Activated T-cell treated with anti-CD3 and anti-CD28 coated beads, Interleukin-2, amount 50 U/mL, for 1 hour (primary cell): ENCODE measurements around the gene TNXB.
"Not testable (repeated sequence)": the region's sequence is repeated elsewhere in the genome, so short reads cannot be mapped to it uniquely, and the experiment has no call there.

ENCODE experiments used
- DNase-seq: peaks from one replicate; pipeline ENCODE4 v3.0.0-alpha.2; 2020

TNXB gene

DNA sequence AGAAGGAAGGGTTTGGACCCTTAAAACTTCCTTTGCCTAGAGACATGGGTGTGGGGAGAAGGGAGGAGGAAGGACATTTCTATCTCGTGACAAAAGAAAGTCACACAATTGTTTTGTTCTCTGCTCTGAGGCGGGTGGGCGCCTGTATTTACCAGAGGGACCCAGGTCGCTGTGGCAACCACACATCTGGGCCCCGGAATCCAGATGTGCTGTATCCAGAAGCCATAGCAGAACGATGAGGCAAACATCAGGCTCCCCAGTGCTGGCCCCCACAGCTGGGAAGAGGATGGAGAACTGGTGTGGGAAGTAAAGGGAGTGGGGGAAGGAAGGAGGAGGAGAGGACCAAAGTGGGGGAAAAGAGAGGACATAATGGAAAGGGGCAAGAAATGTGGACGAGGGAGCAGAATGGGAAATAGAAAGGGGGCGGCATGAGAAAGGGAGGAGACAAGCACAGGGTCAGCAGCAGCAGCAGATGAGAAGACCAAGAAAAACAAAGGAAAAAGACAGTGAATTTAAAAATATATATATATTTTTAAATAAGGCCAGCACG lies 3.4 kb upstream of the TNXB start:
- no peak for DNase-seq

GRCh38 chr6:32111424-32112066 lies 2.4 kb upstream of the TNXB start:
- DNase-seq, result no peak

GRCh38 chr6:32110632-32111031 lies 1.5 kb upstream of the TNXB start:
- DNase-seq, result no peak

DNA sequence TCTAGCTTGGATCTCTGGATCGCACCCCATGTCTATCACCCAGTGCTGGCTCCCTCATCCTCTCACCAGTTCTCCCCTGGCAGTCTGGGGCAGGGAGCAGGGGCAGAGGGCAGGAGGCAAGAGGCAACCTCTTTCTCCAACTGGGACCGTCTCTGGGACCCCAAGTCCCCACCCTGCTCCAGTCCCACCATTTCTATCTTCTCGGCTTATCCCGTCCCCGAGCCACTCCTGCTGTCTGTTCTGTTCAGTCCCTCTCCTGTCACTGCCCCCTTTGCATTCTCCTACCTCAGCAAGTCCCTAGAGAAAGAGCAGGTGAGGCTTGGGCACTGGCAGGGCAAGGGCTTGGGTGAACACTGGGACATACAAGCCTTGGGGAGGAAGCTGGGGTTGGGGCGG lies 625 bp upstream of the TNXB start:
- DNase-seq, result no peak

DNA sequence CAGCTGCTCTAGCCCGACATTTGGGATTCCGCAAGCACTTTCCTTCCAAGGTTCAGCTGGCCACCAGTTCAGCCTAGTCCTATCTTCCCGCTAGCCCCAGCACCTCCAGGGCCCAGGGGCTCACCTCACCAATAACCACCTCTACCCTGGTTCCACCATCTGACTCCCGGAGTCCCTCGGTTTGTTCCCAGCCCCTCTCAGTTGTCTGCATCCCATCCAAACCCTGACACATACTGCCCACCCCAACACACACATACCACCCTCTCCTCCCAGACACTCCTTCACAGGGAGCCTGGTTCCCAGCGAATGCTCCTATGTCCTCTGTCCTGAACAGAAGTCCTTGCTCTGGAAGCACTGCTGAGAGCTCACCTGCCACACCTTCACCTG lies 418 bp downstream of the TNXB start:
- DNase-seq, result no peak

- DNase-seq, result no peak
Measured at GRCh38 chr6:32108094-32108627, 977 bp downstream of the TNXB start.

DNA sequence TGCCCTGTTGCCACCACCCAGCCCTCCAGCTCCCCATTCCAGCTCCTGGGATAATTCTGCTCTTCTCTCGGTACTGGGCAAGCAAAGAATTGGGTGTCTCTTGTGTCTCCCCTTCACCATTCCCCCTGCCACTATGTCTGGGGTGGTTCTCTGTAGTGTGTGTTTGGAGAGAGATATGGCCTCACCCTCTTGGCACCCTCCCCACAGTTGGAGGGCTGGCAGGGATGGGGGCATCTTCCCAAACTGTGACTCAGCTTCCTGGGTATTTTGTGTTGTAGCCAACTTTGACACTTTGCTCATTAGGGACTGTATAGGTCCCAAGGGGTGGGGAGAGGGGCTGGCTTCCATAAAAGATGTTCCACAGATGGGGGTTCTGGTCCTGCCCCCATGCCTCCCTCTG lies 1.7 kb downstream of the TNXB start:
- DNase-seq, result no peak

DNA sequence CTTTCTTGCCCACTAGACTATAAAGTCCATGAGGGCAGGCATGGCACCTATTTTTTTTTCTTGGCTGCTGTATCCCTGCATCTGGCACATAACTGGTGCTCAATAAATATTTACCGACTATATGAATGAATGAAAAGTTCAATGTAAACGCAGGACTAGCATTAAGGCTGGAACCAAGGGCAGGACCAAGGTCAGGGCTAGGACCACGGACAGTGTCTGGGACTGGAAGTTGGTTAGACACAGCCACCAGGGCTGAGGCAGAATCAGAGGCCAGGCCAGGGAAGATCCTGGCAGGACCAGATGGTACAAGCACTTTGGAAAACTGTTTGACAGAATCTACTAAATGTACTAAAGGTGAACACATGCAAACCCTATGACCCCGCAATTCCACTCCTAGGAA lies 3.7 kb downstream of the TNXB start:
- no peak for DNase-seq

DNA sequence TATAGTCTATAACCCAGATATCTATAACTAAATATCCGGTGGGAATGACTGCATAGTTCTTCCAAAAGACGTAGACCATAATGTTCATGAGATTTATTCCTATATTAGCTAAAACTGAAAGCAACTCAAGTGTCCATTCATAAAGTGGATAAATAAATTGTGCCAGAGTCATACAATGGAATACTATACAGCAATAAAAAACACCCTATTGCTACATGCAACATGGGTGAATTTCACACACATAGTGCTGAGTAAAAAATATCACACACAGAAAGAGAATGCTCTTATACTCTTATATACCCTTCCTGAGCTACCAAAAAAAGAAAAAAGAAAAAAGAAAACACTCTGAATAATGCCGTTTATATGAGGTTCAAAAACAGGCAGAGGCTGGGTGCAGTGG lies 6.9 kb downstream of the TNXB start:
- DNase-seq, result no peak

DNA sequence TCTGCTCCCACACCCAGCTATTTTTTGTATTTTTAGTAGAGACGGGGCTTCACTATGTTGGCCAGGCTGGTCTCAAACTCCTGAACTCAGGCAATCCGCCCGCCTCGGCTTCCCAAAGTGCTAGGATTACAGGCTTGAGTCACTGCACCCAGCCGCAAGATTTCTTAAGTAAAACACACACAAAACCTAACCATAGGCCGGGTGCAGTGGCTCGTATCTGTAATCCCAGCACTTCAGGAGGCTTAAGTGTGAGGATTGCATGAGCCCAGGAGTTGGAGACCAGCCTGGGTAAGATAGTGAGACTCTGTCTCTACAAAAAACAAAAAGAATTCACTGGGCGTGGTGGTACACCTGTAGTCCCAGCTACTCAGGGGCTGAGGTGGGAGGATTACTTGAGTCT lies 8.9 kb downstream of the TNXB start:
- DNase-seq, result not testable (repeated sequence)

GRCh38 chr6:32097364-32097763 lies 11.8 kb downstream of the TNXB start:
- DNase-seq, result no peak

DNA sequence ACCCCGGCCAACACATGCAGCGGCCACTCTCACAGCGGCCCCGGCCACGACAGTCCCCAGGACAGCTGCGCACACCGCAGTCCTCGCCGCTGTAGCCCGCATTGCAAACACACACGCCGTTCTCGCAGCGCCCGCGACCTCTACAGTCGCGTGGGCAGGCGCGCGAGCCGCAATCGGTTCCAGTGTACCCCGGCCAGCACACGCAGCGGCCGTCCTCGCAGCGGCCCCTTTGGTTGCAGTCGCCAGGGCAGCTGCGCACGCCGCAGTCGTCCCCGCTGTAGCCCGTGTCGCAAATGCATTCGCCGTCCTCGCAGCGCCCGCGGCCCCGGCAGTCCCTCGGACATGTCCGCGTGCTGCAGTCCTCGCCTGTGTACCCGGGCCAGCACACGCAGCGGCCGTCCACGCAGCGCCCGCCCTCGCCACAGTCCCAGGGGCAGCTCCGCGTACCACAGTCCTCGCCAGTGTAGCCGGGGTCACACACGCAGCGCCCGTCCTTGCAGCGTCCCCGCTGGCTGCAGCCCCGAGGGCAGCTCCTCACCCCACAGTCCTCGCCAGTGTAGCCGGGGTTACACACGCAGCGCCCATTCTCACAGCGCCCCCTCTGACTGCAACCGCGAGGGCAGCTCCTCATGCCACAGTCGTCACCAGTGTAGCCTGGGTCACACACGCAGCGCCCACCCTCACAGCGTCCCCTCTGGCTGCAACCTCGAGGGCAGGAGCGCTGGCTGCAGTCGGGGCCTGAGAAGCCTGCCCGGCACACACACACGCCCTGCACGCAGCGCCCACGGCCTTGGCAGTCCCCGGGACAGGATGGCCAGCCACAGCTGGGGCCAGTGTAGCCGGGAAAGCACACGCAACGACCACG lies 12.5 kb downstream of the TNXB start:
- DNase-seq, result no peak

GRCh38 chr6:32096087-32096393 lies 13.1 kb downstream of the TNXB start:
- no peak for DNase-seq

- DNase-seq, result no peak
Measured at GRCh38 chr6:32095338-32096086, 13.6 kb downstream of the TNXB start.

DNA sequence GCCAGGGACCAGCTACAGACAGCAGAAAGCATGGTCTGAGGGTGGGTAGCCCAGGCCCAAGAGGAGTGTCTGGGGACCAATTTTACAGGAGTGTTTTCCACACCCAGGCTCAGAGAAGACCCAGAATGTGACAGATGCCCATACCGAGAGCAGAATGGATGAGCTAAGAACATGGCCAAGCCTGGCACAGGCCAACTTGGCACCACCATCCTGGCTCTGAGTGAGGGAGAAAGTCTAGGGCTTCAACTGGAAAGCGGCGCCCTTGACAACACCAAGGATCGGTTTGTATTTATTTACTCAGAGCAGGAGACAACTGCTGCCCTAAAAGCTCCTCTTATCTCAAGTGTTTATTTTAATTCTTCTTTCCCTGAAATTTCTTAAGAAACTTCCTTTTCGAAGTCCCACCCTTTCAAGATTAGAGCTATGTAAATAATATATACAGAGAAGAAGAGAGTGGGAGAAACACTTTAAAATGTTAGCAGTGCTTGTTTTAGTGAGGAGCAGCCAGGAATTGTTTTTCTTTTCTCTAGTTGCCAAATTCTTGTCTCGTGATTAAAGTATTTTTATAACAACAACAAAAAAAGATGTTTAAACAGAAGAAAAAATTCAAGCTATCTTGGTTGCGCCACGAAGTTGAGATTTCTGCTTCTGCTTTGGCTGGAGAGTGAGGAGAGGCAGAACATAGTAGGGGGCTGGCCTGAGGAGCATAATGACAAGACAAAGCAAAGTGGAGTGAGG lies 16.2 kb downstream of the TNXB start:
- DNase-seq, result no peak

- no peak for DNase-seq
Measured at GRCh38 chr6:32089082-32089828, 19.9 kb downstream of the TNXB start.

DNA sequence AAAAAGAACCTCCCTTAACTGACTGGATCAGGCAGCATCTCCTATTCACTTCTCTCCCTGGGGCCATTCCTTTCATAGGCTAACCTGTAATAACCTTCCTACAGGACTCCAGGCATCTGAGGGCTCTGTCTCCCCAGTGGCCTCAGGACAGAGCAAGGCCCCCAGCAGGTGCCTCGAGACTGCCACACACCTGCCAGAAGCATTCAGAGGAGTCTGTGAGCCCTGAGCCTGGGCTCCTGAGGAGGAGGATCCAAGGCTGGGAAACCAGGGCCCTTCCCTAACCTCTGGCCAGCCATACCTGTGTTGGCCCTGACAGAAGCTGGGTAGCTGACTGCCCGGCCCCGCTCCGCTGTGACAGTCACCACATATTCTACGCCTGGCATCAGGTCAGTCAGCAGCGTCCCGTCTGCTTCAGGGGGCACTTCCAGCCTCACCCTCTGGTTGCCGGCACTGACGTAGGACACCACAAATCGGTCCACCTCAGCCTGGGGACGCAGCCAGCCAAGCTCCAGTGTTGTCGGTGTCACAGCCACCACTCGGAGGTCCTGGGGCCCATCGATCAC lies 20.6 kb downstream of the TNXB start:
- no peak for DNase-seq

- peak; percentile 73 for DNase-seq
Measured at GRCh38 chr6:32087574-32088486, 21.3 kb downstream of the TNXB start.

DNA sequence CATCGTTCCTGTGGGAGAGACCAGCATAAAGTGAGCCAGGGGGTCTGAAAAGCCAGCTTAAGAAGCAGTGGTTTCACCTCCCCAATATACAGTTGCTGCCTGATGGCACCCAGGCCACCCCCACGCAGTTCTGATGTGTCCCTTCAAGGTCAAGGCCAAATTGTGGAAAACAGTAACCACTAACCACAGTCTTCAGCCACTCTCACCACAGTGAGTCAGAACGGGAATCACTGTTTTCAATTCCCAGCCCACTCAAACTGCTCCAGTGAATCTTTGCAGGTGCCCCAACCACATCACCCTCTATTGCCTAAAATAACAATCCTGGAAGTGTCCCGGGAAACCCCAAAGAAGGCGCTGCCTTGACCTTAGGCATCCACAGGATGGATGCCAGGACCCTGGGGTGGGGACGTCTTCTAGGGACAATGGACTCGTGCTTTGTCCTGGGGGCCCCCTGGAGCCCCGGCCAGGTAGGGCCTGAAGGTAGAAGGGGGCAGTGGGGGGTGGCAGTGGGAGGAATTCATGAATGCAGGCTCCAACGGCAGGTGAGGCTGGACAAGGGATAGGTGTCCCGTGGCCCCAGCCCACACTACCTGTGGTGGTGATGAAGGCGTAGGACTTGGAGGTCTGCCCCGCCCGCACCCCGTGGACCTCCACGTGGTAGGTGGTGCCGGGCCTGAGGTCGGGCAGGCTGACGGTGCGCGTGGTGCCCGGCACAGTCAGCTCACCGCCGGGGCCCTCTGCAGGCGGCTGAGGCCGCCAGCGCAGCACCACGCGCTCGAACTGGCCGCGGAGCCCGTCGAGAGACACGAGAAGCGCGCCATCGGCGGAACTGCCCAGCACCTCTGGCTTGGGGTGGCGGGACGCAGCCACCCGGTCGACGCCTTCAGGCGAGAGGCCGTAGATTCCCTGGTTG lies 22.2 kb downstream of the TNXB start:
- DNase-seq, result no peak
